Neural progenitor cell (in vitro differentiated cells): ENCODE data around the gene ACO2.

ENCODE experiments used
- CTCF ChIP-seq: fragments of 200-600 bp; sonication (generic); IDR thresholded peaks from 2 replicates; pipeline ENCODE4 v1.5.1; 2017; ENCODE audit warnings: antibody characterized with exemption, mild to moderate bottlenecking
- EZH2 ChIP-seq: fragments of 200-600 bp; sonication (generic); IDR thresholded peaks from 2 replicates; pipeline ENCODE4 v1.6.1; 2017; ENCODE audit warnings: antibody characterized with exemption, mild to moderate bottlenecking, moderate library complexity
- EZH2phosphoT487 ChIP-seq: fragments of 200-600 bp; sonication (generic); IDR thresholded peaks from 2 replicates; pipeline ENCODE4 v1.6.1; 2017; ENCODE audit warnings: antibody characterized with exemption

DNA sequence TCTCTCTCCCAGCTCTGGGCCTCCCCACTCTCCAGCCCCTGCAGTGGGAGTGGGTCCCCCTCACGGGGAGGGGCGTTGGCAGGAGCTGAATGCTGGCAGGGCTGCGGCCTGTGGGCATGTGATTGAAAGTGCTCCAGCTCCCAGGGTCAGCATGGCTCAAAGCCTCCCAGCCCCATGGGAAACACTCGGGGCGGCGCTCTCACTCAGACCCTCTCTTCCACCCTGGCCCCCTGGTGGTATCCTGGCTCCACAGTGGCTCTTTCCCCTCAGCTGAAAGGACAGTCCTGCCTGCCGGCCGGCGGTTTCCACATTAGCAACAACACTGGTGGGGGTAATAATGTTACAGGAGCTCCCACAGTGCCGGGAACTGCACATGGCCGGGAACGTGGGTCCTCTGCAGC lies 39.9 kb downstream of the ACO2 start:
- TF ChIP-seq CTCF = no peak
- TF ChIP-seq EZH2 = no peak
- no peak for TF ChIP-seq EZH2phosphoT487
